GM12892 (cell line): Measurements from ENCODE around the gene VPS29.

Source experiments
- POLR2A ChIP-seq: IDR thresholded peaks from 2 replicates; pipeline ENCODE4 v1.6.1; 2011; ENCODE audit warnings: low read depth, low read length, control low read depth
- POLR2AphosphoS5 ChIP-seq: IDR thresholded peaks from 2 replicates; pipeline ENCODE4 v1.6.1; 2011; ENCODE audit warnings: low read depth, low read length, control low read depth
- TAF1 ChIP-seq: IDR thresholded peaks from 2 replicates; pipeline ENCODE4 v1.6.1; 2011; ENCODE audit warnings: low read depth, mild to moderate bottlenecking, control low read depth, low read length, borderline replicate concordance

GRCh38 chr12:110501399-110501751 lies 536 bp downstream of the VPS29 start:
- TF ChIP-seq POLR2AphosphoS5 (no peak), POLR2A (no peak), TAF1 (no peak)
